HEK293 (cell line): ENCODE data around the gene SLC30A1.

Source experiments
- CTCF ChIA-PET: fragments of 350-600 bp; formaldehyde crosslinking; extraction: SDS; loops from one replicate; lab custom pipeline; 2021; ENCODE audit warnings: antibody characterized with exemption; lab: Yijun Ruan, JAX
- POLR2A ChIA-PET: fragments of 300-600 bp; formaldehyde crosslinking; extraction: SDS; loops from one replicate; lab custom pipeline; 2020; ENCODE audit warnings: antibody characterized with exemption, inconsistent platforms; lab: Yijun Ruan, JAX
- H3K27ac ChIP-seq: fragments of 200-500 bp; sonication (Bioruptor generic); 2 replicates; pipeline ENCODE4 v1.5.1; 2014; ENCODE audit warnings: low read depth, low read length, control low read depth, inconsistent platforms; ENCODE audit errors: extremely low read depth
- H3K36me3 ChIP-seq, 2 experiments: fragments of 200-500 bp in 1 of 2; sonication (Bioruptor generic) in 1 of 2; 1 replicate in 1 of 2; 2 replicates in 1 of 2; pipeline ENCODE4 v1.5.1; 2014 to 2017; ENCODE audit warnings: inconsistent platforms in 2 of 2, low read length in 2 of 2; ENCODE audit not compliant: control insufficient read depth in 2 of 2, insufficient read depth in 1 of 2
- H3K4me1 ChIP-seq: fragments of 200-500 bp; sonication (Bioruptor generic); 2 replicates; pipeline ENCODE4 v1.5.1; 2014; ENCODE audit warnings: mild to moderate bottlenecking, low read length, inconsistent platforms; ENCODE audit not compliant: control insufficient read depth, insufficient read depth
- H3K4me3 ChIP-seq: 2 replicates; pipeline ENCODE4 v1.5.1; 2011; ENCODE audit warnings: low read depth, mild to moderate bottlenecking, control low read depth, low read length, moderate library complexity
- H3K9me3 ChIP-seq: fragments of 200-500 bp; sonication (Bioruptor generic); 2 replicates; pipeline ENCODE4 v1.5.1; 2014; ENCODE audit warnings: low read depth, low read length, inconsistent platforms; ENCODE audit not compliant: control insufficient read depth, insufficient read depth
- EGR2 ChIP-seq: fragments of 450-650 bp; formaldehyde crosslinking; IDR thresholded peaks from 2 replicates; pipeline ENCODE4 v1.5.1; 2016; ENCODE audit warnings: low read depth, missing biosample characterization, missing genetic modification characterization
- GLI2 ChIP-seq: fragments of 450-650 bp; formaldehyde crosslinking; IDR thresholded peaks from 2 replicates; pipeline ENCODE4; 2017; ENCODE audit warnings: missing biosample characterization, missing genetic modification characterization, low read depth, borderline replicate concordance
- ZBTB7A ChIP-seq: fragments of 450-650 bp; formaldehyde crosslinking; IDR thresholded peaks from 2 replicates; pipeline ENCODE4 v1.5.1; 2016; ENCODE audit warnings: low read depth, missing biosample characterization, missing genetic modification characterization
- ZFHX2 ChIP-seq: fragments of 450-650 bp; formaldehyde crosslinking; conservative IDR thresholded peaks from 2 replicates; pipeline ENCODE4 v1.5.1; 2016; ENCODE audit warnings: missing biosample characterization, missing genetic modification characterization
- ZNF10 ChIP-seq: fragments of 450-650 bp; formaldehyde crosslinking; IDR thresholded peaks from 2 replicates; pipeline ENCODE4 v1.5.1; 2017; ENCODE audit warnings: missing biosample characterization, missing genetic modification characterization
- ZNF19 ChIP-seq: fragments of 450-650 bp; formaldehyde crosslinking; IDR thresholded peaks from 2 replicates; pipeline ENCODE4; 2016; ENCODE audit warnings: missing biosample characterization, missing genetic modification characterization, low read depth
- ZNF350 ChIP-seq: fragments of 450-650 bp; formaldehyde crosslinking; IDR thresholded peaks from 2 replicates; pipeline ENCODE4 v1.5.0; 2017; ENCODE audit warnings: missing biosample characterization, mild to moderate bottlenecking, missing genetic modification characterization
- ZNF426 ChIP-seq: fragments of 450-650 bp; formaldehyde crosslinking; IDR thresholded peaks from 2 replicates; pipeline ENCODE4 v1.5.1; 2017; ENCODE audit warnings: missing biosample characterization, missing genetic modification characterization, mild to moderate bottlenecking, inconsistent platforms, moderate library complexity
- ZNF48 ChIP-seq: fragments of 450-650 bp; formaldehyde crosslinking; IDR thresholded peaks from 2 replicates; pipeline ENCODE4 v1.5.1; 2016; ENCODE audit warnings: missing biosample characterization, missing genetic modification characterization
- ZNF837 ChIP-seq: fragments of 450-650 bp; formaldehyde crosslinking; IDR thresholded peaks from 2 replicates; pipeline ENCODE4 v1.5.1; 2016; ENCODE audit warnings: missing biosample characterization, missing genetic modification characterization
- TF ChIP-seq, protein P1 (sequence below): fragments of 450-650 bp; formaldehyde crosslinking; IDR thresholded peaks from 2 replicates; pipeline ENCODE4 v1.5.1; 2017; ENCODE audit warnings: missing biosample characterization, missing genetic modification characterization
- TF ChIP-seq, protein P2 (sequence below): fragments of 450-650 bp; formaldehyde crosslinking; IDR thresholded peaks from 2 replicates; pipeline ENCODE4 v1.5.1; 2016; ENCODE audit warnings: missing biosample characterization, missing genetic modification characterization
- TF ChIP-seq, protein P3 (sequence below): fragments of 450-650 bp; formaldehyde crosslinking; IDR thresholded peaks from 2 replicates; pipeline ENCODE4 v1.5.1; 2016; ENCODE audit warnings: missing biosample characterization, missing genetic modification characterization
- TF ChIP-seq, protein P4 (sequence below): fragments of 450-650 bp; formaldehyde crosslinking; conservative IDR thresholded peaks from 2 replicates; pipeline ENCODE4 v1.5.1; 2016; ENCODE audit warnings: low read depth, missing biosample characterization, missing genetic modification characterization

The SLC30A1 gene

DNA sequence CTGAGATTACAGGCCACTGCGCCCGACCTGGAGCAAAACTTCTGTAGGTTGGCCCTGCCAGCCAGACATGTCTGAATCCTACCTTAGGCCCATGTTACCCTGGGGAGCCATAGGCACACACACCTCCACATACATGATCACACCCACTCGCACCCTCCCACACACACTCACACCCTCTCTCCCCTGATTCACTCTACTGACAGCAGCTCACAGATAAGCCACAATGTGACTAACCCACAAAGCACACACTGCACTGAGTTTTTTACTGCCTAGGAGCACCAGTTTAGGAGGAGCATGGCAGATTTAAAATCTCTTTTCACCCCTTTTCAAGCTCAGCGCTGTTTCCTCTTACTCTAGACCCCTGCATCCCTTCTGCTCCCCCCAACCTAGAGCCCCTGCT lies 41.7 kb downstream of the SLC30A1 start:
- Histone ChIP-seq H3K27ac (no peak overlapping the region), H3K36me3 (no peaks in the 10 kb centered on the region), H3K9me3 (no peaks in the 10 kb centered on the region), H3K4me3 (no peak overlapping the region)
- TF ChIP-seq ZFHX2 (tag by site-specific recombination): peak; percentile 99
- TF ChIP-seq ZNF19 (tag by site-specific recombination): no peak
- TF ChIP-seq, protein P1, sequence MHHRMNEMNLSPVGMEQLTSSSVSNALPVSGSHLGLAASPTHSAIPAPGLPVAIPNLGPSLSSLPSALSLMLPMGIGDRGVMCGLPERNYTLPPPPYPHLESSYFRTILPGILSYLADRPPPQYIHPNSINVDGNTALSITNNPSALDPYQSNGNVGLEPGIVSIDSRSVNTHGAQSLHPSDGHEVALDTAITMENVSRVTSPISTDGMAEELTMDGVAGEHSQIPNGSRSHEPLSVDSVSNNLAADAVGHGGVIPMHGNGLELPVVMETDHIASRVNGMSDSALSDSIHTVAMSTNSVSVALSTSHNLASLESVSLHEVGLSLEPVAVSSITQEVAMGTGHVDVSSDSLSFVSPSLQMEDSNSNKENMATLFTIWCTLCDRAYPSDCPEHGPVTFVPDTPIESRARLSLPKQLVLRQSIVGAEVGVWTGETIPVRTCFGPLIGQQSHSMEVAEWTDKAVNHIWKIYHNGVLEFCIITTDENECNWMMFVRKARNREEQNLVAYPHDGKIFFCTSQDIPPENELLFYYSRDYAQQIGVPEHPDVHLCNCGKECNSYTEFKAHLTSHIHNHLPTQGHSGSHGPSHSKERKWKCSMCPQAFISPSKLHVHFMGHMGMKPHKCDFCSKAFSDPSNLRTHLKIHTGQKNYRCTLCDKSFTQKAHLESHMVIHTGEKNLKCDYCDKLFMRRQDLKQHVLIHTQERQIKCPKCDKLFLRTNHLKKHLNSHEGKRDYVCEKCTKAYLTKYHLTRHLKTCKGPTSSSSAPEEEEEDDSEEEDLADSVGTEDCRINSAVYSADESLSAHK (tag by site-specific recombination): no peak
- no peak for TF ChIP-seq ZNF10 (tag by site-specific recombination)
- TF ChIP-seq ZNF48: no peak
- TF ChIP-seq, protein P2, sequence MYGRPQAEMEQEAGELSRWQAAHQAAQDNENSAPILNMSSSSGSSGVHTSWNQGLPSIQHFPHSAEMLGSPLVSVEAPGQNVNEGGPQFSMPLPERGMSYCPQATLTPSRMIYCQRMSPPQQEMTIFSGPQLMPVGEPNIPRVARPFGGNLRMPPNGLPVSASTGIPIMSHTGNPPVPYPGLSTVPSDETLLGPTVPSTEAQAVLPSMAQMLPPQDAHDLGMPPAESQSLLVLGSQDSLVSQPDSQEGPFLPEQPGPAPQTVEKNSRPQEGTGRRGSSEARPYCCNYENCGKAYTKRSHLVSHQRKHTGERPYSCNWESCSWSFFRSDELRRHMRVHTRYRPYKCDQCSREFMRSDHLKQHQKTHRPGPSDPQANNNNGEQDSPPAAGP (tag by site-specific recombination): 0 out of 2 replicates have a peak, but pooled peaks have one; percentile 32
- no peak for TF ChIP-seq ZNF350 (tag by site-specific recombination)
- TF ChIP-seq, protein P3, sequence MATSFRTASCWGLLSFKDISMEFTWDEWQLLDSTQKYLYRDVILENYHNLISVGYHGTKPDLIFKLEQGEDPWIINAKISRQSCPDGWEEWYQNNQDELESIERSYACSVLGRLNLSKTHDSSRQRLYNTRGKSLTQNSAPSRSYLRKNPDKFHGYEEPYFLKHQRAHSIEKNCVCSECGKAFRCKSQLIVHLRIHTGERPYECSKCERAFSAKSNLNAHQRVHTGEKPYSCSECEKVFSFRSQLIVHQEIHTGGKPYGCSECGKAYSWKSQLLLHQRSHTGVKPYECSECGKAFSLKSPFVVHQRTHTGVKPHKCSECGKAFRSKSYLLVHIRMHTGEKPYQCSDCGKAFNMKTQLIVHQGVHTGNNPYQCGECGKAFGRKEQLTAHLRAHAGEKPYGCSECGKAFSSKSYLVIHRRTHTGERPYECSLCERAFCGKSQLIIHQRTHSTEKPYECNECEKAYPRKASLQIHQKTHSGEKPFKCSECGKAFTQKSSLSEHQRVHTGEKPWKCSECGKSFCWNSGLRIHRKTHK (tag by site-specific recombination): no peak
- TF ChIP-seq, protein P4, sequence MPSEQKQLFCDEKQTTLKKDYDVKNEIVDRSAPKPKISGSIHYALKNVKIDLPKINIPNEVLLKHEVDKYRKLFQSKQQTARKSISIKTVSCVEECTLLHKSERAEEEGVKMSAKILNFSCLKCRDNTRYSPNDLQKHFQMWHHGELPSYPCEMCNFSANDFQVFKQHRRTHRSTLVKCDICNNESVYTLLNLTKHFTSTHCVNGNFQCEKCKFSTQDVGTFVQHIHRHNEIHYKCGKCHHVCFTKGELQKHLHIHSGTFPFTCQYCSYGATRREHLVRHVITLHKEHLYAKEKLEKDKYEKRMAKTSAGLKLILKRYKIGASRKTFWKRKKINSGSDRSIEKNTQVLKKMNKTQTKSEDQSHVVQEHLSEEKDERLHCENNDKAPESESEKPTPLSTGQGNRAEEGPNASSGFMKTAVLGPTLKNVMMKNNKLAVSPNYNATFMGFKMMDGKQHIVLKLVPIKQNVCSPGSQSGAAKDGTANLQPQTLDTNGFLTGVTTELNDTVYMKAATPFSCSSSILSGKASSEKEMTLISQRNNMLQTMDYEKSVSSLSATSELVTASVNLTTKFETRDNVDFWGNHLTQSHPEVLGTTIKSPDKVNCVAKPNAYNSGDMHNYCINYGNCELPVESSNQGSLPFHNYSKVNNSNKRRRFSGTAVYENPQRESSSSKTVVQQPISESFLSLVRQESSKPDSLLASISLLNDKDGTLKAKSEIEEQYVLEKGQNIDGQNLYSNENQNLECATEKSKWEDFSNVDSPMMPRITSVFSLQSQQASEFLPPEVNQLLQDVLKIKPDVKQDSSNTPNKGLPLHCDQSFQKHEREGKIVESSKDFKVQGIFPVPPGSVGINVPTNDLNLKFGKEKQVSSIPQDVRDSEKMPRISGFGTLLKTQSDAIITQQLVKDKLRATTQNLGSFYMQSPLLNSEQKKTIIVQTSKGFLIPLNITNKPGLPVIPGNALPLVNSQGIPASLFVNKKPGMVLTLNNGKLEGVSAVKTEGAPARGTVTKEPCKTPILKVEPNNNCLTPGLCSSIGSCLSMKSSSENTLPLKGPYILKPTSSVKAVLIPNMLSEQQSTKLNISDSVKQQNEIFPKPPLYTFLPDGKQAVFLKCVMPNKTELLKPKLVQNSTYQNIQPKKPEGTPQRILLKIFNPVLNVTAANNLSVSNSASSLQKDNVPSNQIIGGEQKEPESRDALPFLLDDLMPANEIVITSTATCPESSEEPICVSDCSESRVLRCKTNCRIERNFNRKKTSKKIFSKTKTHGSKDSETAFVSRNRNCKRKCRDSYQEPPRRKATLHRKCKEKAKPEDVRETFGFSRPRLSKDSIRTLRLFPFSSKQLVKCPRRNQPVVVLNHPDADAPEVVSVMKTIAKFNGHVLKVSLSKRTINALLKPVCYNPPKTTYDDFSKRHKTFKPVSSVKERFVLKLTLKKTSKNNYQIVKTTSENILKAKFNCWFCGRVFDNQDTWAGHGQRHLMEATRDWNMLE: no peak
- TF ChIP-seq EGR2 (tag by site-specific recombination): peak; percentile 98
- TF ChIP-seq, all 188 proteins: peak for 3
- POLR2A ChIA-PET: no interaction called here
- H3K4me1 ChIP-seq: no peaks in the 10 kb centered on the region
- CTCF ChIA-PET: interaction anchor here (0.8 to 1.1 kb wide), 3 partner anchors 22 to 909 kb away, joined by 3 read pairs; no protein-coding TSS in a partner anchor

- no peaks in the 10 kb centered on the region for H3K9me3 ChIP-seq
- no peaks in the 10 kb centered on the region for H3K36me3 ChIP-seq
- POLR2A ChIA-PET: no interaction called here
- H3K4me1 ChIP-seq: no peaks in the 10 kb centered on the region
- CTCF ChIA-PET: interaction anchor here (0.8 to 1.0 kb wide), 2 partner anchors 22 to 910 kb away, joined by 3 read pairs; no protein-coding TSS in a partner anchor
- H3K27ac ChIP-seq: no peak overlapping the region
- no peak for TF ChIP-seq ZBTB7A (tag by site-specific recombination)
- no peak for TF ChIP-seq GLI2 (tag by site-specific recombination)
- no peak for TF ChIP-seq ZNF837 (tag by site-specific recombination)
- no peak for TF ChIP-seq ZNF426 (tag by site-specific recombination)
- H3K4me3 ChIP-seq: no peak overlapping the region
Observed at GRCh38 chr1:211536606-211537005, 42.4 kb downstream of the SLC30A1 start.
